NT2/D1 (cell line): ENCODE data around the gene HNRNPH1.
"Not testable (repeated sequence)": the region's sequence is repeated elsewhere in the genome, so short reads cannot be mapped to it uniquely, and the experiment has no call there.

Experiments
- SUZ12 ChIP-seq: IDR thresholded peaks from 2 replicates; pipeline ENCODE4 v1.6.1; 2011; ENCODE audit not compliant: insufficient read length, insufficient read depth; ENCODE audit errors: extremely low read depth
- ZNF274 ChIP-seq: IDR thresholded peaks from 2 replicates; pipeline ENCODE4 v1.6.1; 2011; ENCODE audit warnings: mild to moderate bottlenecking, low read depth, low read length

DNA sequence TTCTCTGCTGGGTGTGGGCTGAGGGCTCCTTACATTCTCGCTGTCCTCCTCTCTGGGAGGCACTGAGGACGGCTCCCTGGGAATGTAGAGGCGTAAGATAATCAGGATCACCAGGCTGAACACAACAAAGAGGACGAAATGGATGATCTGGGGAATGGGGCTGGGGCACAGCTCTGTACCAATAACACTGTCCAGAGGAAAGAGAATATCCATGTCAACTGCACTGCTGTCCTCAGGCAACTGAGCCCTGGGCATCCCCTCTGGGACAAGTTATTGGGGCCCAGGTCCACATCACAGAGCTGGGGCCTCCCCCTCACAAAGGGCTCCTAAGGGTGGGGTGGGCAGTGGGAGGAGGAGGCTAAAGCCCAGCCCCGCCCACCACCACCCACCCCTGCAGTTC, 21.3 kb upstream of the HNRNPH1 start:
- not testable (repeated sequence) for TF ChIP-seq SUZ12, ZNF274
